ENCODE results near the gene TANK. TPM values are rescaled to one million over a fixed set of nuclear protein-coding genes. Genes with fewer than 3 reads are reported as not detected.
A peak's percentile ranks its signal among the peaks of the same experiment; 100 is the strongest.

Gene TANK
- total RNA-seq, 1 experiment from 2014 or later = 24.5 TPM

DNA sequence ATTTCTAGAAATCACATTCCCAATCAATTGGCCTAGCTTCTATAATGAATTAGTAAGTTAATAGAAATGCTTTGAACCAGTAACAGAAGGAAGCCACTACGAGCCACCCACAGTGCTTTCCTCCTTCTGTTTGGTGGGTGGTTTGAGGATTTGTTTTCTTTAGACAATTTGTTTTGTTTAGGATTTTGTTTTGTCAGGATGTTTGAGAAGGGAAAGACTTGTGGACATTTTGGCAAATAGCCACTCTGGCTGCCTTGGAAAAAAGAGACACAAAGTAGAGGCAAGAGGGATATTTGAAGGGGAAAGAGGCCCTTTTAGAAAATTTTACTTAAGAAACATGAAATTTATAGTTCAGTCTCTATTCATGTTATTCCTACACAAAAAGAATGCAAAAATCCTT is 47.7 kb downstream of the TANK start:
- ChIA-PET POLR2A (no interaction called here), CTCF (no interaction called here)
- peaks cover 6% of the 10 kb centered on the region; the same call in 1 of the 2 replicates for H3K36me3 Mint-ChIP-seq
- H3K4me3 Mint-ChIP-seq = no peak overlapping the region
- H3K27me3 Mint-ChIP-seq (ENCODE audit: low read depth) = no peaks in the 10 kb centered on the region
- H3K4me1 Mint-ChIP-seq = peaks cover 3% of the 10 kb centered on the region; the same call in 1 of the 2 replicates
- no peak overlapping the region; the same call in 1 of the 2 replicates for H3K27ac Mint-ChIP-seq
- DNase-seq (ENCODE audit: low spot score) (no peak), ATAC-seq (no peak)
- H3K9me3 Mint-ChIP-seq = no peaks in the 10 kb centered on the region
- TF ChIP-seq, protein P1, sequence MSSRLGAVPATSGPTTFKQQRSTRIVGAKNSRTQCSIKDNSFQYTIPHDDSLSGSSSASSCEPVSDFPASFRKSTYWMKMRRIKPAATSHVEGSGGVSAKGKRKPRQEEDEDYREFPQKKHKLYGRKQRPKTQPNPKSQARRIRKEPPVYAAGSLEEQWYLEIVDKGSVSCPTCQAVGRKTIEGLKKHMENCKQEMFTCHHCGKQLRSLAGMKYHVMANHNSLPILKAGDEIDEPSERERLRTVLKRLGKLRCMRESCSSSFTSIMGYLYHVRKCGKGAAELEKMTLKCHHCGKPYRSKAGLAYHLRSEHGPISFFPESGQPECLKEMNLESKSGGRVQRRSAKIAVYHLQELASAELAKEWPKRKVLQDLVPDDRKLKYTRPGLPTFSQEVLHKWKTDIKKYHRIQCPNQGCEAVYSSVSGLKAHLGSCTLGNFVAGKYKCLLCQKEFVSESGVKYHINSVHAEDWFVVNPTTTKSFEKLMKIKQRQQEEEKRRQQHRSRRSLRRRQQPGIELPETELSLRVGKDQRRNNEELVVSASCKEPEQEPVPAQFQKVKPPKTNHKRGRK (CRISPR knock-in tag; IDR thresholded peaks at IDR 0.05; ENCODE audit: borderline replicate concordance) = no peak
- TF ChIP-seq ESRRA (CRISPR knock-in tag; IDR thresholded peaks at IDR 0.05; ENCODE audit: borderline replicate concordance) (no peak), ETV6 (CRISPR knock-in tag; IDR thresholded peaks at IDR 0.05) (no peak), TCF7 (CRISPR knock-in tag; IDR thresholded peaks at IDR 0.05; ENCODE audit: low read depth) (no peak), PRDM15 (CRISPR knock-in tag; IDR thresholded peaks at IDR 0.05) (no peak), ZNF317 (CRISPR knock-in tag; IDR thresholded peaks at IDR 0.05; ENCODE audit: borderline replicate concordance, low read depth) (no peak), RELA (CRISPR knock-in tag; IDR thresholded peaks at IDR 0.05; ENCODE audit: borderline replicate concordance) (no peak), ZNF232 (CRISPR knock-in tag; IDR thresholded peaks at IDR 0.05) (no peak), NFE2L1 (CRISPR knock-in tag; IDR thresholded peaks at IDR 0.05) (no peak), ATF1 (CRISPR knock-in tag; IDR thresholded peaks at IDR 0.05) (no peak), ZNF121 (CRISPR knock-in tag; IDR thresholded peaks at IDR 0.05) (no peak), ZNF671 (CRISPR knock-in tag; IDR thresholded peaks at IDR 0.05) (no peak), PRRX2 (CRISPR knock-in tag; IDR thresholded peaks at IDR 0.05) (no peak)
- TF ChIP-seq, protein P2, sequence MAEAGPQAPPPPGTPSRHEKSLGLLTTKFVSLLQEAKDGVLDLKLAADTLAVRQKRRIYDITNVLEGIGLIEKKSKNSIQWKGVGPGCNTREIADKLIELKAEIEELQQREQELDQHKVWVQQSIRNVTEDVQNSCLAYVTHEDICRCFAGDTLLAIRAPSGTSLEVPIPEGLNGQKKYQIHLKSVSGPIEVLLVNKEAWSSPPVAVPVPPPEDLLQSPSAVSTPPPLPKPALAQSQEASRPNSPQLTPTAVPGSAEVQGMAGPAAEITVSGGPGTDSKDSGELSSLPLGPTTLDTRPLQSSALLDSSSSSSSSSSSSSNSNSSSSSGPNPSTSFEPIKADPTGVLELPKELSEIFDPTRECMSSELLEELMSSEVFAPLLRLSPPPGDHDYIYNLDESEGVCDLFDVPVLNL (CRISPR knock-in tag; IDR thresholded peaks at IDR 0.05; ENCODE audit: borderline replicate concordance, low read depth) = no peak
- TF ChIP-seq, protein P3, sequence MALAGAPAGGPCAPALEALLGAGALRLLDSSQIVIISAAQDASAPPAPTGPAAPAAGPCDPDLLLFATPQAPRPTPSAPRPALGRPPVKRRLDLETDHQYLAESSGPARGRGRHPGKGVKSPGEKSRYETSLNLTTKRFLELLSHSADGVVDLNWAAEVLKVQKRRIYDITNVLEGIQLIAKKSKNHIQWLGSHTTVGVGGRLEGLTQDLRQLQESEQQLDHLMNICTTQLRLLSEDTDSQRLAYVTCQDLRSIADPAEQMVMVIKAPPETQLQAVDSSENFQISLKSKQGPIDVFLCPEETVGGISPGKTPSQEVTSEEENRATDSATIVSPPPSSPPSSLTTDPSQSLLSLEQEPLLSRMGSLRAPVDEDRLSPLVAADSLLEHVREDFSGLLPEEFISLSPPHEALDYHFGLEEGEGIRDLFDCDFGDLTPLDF (CRISPR knock-in tag; IDR thresholded peaks at IDR 0.05) = no peak
- TF ChIP-seq, protein P4, sequence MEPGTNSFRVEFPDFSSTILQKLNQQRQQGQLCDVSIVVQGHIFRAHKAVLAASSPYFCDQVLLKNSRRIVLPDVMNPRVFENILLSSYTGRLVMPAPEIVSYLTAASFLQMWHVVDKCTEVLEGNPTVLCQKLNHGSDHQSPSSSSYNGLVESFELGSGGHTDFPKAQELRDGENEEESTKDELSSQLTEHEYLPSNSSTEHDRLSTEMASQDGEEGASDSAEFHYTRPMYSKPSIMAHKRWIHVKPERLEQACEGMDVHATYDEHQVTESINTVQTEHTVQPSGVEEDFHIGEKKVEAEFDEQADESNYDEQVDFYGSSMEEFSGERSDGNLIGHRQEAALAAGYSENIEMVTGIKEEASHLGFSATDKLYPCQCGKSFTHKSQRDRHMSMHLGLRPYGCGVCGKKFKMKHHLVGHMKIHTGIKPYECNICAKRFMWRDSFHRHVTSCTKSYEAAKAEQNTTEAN (CRISPR knock-in tag; IDR thresholded peaks at IDR 0.05) = no peak

DNA sequence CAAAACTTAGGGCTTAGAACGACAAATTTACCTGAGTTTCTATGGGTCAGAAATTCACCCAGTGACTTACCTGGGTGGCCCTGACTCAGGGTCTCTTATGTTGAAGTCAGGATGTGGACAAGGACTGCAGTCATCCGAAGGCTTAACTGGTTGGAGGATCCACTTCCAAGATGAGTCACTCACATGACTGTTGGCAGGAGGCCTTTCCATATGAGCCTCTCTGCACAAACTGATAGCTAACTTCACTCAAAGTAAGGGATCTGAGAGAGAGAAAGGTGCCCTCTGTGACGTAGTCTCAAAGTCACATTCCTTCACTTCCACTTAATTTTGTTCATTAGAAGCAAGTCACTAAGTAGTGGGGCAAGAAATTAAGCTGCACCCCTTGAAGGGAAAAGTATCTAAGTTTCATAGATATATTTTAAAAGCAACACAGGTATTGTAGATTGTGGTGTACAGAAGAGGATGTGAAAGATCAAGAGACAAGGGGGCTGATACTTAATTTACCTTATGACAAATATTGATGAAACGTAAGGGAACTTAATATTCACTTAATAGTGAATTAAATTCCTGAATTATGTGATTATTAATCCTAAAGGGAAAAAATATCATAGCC is 48.4 kb downstream of the TANK start:
- Mint-ChIP-seq H3K36me3 (peaks cover 12% of the 10 kb centered on the region), H3K27ac (peak overlapping the region; percentile 34; the same call in 1 of the 2 replicates), H3K27me3 (ENCODE audit: low read depth) (no peaks in the 10 kb centered on the region), H3K4me3 (no peak overlapping the region), H3K9me3 (no peaks in the 10 kb centered on the region; the same call in 1 of the 2 replicates), H3K4me1 (peaks cover 3% of the 10 kb centered on the region; the same call in 1 of the 2 replicates)
- DNase-seq (ENCODE audit: low spot score) (no peak), ATAC-seq (peak; percentile 50)
- CTCF ChIA-PET = no interaction called here
- POLR2A ChIA-PET = no interaction called here
- TF ChIP-seq OVOL2 (CRISPR knock-in tag; IDR thresholded peaks at IDR 0.05; ENCODE audit: borderline replicate concordance) = no peak
- TF ChIP-seq PRDM15 (CRISPR knock-in tag; IDR thresholded peaks at IDR 0.05) = no peak
- no peak for TF ChIP-seq CREM (CRISPR knock-in tag; IDR thresholded peaks at IDR 0.05)
- no peak for TF ChIP-seq MYBL2 (CRISPR knock-in tag; IDR thresholded peaks at IDR 0.05)
- TF ChIP-seq HMGA2 (CRISPR knock-in tag; IDR thresholded peaks at IDR 0.05) = no peak
- no peak for TF ChIP-seq ZNF317 (CRISPR knock-in tag; IDR thresholded peaks at IDR 0.05; ENCODE audit: borderline replicate concordance, low read depth)
- TF ChIP-seq, protein P5, sequence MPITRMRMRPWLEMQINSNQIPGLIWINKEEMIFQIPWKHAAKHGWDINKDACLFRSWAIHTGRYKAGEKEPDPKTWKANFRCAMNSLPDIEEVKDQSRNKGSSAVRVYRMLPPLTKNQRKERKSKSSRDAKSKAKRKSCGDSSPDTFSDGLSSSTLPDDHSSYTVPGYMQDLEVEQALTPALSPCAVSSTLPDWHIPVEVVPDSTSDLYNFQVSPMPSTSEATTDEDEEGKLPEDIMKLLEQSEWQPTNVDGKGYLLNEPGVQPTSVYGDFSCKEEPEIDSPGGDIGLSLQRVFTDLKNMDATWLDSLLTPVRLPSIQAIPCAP (CRISPR knock-in tag; IDR thresholded peaks at IDR 0.05) = no peak

All from WTC11 (cell line).